ENCODE results near the gene GPR162.

GPR162 gene

DNA sequence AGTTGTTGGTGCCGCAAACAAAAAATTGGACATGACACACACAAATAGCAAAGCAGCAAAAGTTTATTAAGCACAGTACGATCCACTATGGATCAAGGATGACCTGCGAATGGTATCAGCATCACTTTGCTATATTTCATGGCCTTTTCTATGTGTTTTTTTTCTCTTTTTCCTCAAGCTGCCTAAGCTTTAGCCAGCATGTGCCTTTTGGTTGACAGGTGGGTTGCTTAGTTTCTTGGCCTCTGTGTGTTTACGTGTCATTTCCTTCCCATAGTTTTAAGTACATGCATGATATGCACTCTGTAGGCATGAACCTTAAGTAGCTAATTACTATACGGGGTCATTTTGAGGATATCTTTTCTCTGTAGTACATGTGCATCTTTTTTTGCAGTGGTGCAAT, 22.5 kb upstream of the GPR162 start:
- ATAC-seq (ENCODE audit: low read depth) (no peak), DNase-seq (ENCODE audit: low spot score in 2 of 2) (no peak)
- Mint-ChIP-seq H3K36me3 (no peaks in the 10 kb centered on the region), H3K4me1 (no peaks in the 10 kb centered on the region), H3K27me3 (peaks cover 8% of the 10 kb centered on the region), H3K9me3 (no peaks in the 10 kb centered on the region), H3K27ac (no peak overlapping the region), H3K4me3 (no peak overlapping the region)

DNA sequence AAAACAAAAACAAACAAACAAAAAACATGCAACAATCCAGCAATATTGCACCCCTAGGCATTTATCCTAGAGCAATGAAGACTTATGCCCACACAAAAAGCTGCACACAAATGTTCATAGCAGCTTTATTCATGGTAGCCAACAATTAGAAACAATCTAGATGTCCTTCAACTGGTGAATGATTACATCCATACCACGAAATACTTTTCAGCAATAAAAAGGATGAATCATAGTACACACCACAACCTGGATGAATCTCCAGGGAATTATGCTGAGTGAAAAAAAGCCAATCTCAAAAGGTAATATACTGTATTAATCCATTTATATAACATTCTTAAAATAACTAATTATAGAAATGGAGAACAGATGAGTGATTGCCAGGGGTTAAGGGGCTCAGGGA, 14.5 kb upstream of the GPR162 start:
- H3K4me3 Mint-ChIP-seq, result no peak overlapping the region

DNA sequence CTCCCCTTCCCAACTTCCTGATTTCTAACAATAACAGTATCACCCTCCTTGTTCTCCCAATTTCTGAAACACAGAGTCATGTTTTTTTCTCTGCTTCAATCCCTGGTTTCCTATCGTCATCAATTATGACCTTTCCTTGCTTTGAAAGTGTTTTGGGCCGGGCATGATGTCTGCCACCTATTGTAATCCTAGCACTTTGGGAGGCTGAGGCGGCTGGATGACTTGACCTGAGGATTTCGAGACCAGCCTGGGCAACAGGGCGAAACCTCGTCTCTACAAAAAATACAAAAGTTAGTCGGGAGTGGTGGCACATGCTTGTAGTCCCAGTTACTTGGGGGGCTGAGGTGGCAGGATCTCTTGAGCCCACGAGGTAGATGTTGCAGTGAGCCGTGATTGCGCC, 12.6 kb upstream of the GPR162 start:
- Mint-ChIP-seq H3K9me3 (no peaks in the 10 kb centered on the region), H3K27ac (no peak overlapping the region), H3K36me3 (no peaks in the 10 kb centered on the region), H3K27me3 (no peaks in the 10 kb centered on the region), H3K4me1 (peaks cover 13% of the 10 kb centered on the region), H3K4me3 (no peak overlapping the region)
- DNase-seq (ENCODE audit: low spot score in 2 of 2), result no peak
- no peak for ATAC-seq (ENCODE audit: low read depth)

More for the DNA sequence above, 14.5 kb upstream of the GPR162 start:
- H3K27me3 Mint-ChIP-seq, result no peaks in the 10 kb centered on the region
- H3K9me3 Mint-ChIP-seq, result no peaks in the 10 kb centered on the region
- DNase-seq (ENCODE audit: low spot score in 2 of 2) (no peak), ATAC-seq (ENCODE audit: low read depth) (no peak)
- no peaks in the 10 kb centered on the region for H3K36me3 Mint-ChIP-seq
- peaks cover 7% of the 10 kb centered on the region for H3K4me1 Mint-ChIP-seq
- no peak overlapping the region for H3K27ac Mint-ChIP-seq

DNA sequence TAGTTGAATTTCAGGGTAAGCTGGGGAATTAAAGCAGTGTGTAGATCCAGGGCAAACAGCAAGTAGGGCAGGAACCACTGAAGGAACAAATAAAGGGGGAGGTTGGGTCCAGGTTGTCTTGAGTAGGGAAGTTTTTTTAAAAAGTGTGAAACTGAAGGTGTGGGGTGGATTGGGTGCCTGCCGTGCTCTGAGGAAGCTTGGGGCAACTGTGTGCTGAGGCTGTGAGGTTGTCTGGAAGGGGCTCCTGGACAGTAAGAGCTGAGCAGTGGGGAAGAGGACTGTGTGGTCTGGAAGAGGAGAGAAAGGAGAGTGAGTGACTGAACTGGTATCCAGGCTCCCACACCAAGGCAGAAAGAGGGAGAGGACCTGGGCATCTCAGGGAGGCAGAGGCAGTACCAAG, 10.9 kb upstream of the GPR162 start:
- H3K27ac Mint-ChIP-seq, result no peak overlapping the region
- no peak for ATAC-seq (ENCODE audit: low read depth)

DNA sequence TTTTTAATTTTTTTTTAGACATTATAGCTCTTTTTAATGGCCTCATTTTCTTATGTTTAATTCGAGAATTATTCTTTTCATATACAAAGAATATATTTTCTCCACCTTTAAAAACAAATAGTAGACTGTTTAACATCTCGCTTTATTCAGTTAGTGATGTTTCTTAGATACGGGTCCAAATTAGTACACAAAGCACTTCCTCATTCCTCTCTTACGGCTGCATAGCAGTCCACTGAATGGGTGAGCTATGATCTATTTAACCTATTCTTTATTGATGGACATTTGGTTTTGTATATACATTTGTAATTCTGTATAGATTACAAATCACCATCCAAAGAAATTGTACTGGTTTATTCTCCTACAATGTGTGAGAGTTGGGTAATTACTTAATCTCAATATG, 8.3 kb upstream of the GPR162 start:
- ATAC-seq (ENCODE audit: low read depth) (no peak), DNase-seq (ENCODE audit: low spot score in 2 of 2) (no peak)
- Mint-ChIP-seq H3K27ac (no peak overlapping the region), H3K9me3 (no peaks in the 10 kb centered on the region), H3K36me3 (no peaks in the 10 kb centered on the region), H3K4me1 (peaks cover 17% of the 10 kb centered on the region), H3K4me3 (no peak overlapping the region), H3K27me3 (peaks cover 6% of the 10 kb centered on the region)

More for the DNA sequence above, 10.9 kb upstream of the GPR162 start:
- DNase-seq (ENCODE audit: low spot score in 2 of 2), result no peak
- Mint-ChIP-seq H3K4me3 (no peak overlapping the region), H3K4me1 (peaks cover 13% of the 10 kb centered on the region), H3K36me3 (no peaks in the 10 kb centered on the region), H3K9me3 (no peaks in the 10 kb centered on the region), H3K27me3 (peaks cover 1% of the 10 kb centered on the region)

DNA sequence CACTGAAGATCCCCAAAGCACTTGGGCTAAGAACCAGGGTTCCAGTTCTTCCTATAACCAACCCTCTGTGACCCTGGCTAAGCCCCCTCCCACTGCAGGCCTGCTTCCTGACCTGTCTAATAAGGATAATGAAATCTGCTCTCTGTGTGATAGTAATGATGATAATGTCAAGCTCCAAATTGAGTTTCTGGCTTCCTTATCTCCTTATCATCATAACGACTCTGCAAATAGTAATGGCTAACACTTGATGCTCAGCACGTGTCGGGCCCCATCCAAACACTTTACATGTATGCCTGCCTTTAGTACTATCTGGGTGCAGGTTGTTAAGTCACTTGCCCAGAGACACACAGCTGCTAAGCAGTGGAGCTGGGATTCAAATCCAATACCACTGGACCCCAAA, 5.0 kb upstream of the GPR162 start:
- DNase-seq (ENCODE audit: low spot score in 2 of 2) (no peak), ATAC-seq (ENCODE audit: low read depth) (no peak)
- Mint-ChIP-seq H3K27me3 (peaks cover 11% of the 10 kb centered on the region), H3K4me3 (no peak overlapping the region), H3K9me3 (no peaks in the 10 kb centered on the region), H3K36me3 (no peaks in the 10 kb centered on the region), H3K4me1 (peaks cover 16% of the 10 kb centered on the region), H3K27ac (no peak overlapping the region)

DNA sequence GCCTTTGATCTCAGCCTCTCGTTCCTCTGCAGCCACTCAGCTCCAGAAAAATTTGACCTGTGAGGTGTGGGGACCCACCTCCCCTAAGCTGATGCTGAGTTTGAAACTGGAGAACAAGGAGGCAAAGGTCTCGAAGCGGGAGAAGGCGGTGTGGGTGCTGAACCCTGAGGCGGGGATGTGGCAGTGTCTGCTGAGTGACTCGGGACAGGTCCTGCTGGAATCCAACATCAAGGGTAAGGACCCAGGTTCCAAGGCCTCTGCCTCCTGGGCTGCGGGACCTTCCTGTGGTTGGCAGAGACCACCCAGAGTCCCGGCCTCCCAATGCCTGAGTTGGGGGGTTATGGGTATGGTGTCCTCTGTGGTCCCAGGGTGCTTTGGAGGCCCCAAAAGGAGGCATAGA, 4.5 kb upstream of the GPR162 start:
- peaks cover 14% of the 10 kb centered on the region for H3K27me3 Mint-ChIP-seq
- ATAC-seq (ENCODE audit: low read depth) (no peak), DNase-seq (ENCODE audit: low spot score in 2 of 2) (no peak)
- peaks cover 18% of the 10 kb centered on the region for H3K4me1 Mint-ChIP-seq
- H3K36me3 Mint-ChIP-seq, result no peaks in the 10 kb centered on the region
- no peak overlapping the region for H3K4me3 Mint-ChIP-seq
- no peak overlapping the region for H3K27ac Mint-ChIP-seq
- H3K9me3 Mint-ChIP-seq, result no peaks in the 10 kb centered on the region

DNA sequence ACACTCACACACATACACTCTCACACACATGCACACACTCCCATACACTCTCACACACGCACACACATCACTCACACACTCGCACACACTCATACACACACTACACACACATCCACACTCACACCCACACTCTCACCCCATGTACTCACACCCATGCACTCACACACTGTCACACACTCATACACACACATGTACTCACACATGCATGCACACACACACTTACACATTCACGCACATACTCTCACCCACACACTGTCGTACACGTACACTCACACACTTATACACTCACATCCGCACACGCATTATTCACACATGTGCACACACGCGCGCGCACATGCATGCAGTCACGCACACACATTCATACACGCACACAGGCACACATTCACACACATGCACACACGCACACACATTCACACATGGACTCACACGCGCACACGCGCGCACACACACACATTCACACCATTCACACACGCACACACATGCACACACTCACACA, 3.9 kb upstream of the GPR162 start:
- Mint-ChIP-seq H3K27ac (no peak overlapping the region), H3K9me3 (no peaks in the 10 kb centered on the region), H3K27me3 (peaks cover 19% of the 10 kb centered on the region), H3K4me1 (peaks cover 13% of the 10 kb centered on the region), H3K4me3 (no peak overlapping the region), H3K36me3 (no peaks in the 10 kb centered on the region)
- DNase-seq (ENCODE audit: low spot score in 2 of 2) (no peak), ATAC-seq (ENCODE audit: low read depth) (no peak)

DNA sequence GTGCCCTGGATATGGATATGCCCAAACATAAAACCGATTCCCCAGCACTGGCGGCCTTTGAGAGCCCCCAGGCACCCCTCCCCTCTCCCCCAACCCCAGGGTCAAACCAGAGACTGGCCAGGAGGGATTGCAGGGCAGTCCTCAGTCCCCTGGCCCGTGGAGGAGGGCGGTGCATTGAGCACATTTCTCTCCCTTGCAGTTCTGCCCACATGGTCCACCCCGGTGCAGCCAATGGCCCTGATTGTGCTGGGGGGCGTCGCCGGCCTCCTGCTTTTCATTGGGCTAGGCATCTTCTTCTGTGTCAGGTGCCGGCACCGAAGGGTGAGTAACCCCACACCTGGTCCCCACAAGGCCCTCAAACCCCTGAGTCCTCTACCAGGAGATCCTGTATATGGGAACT, 3.4 kb upstream of the GPR162 start:
- Mint-ChIP-seq H3K9me3 (no peaks in the 10 kb centered on the region), H3K36me3 (no peaks in the 10 kb centered on the region), H3K4me3 (no peak overlapping the region), H3K27me3 (peaks cover 23% of the 10 kb centered on the region), H3K4me1 (peaks cover 13% of the 10 kb centered on the region), H3K27ac (no peak overlapping the region)
- DNase-seq (ENCODE audit: low spot score in 2 of 2), result no peak
- ATAC-seq (ENCODE audit: low read depth), result no peak

DNA sequence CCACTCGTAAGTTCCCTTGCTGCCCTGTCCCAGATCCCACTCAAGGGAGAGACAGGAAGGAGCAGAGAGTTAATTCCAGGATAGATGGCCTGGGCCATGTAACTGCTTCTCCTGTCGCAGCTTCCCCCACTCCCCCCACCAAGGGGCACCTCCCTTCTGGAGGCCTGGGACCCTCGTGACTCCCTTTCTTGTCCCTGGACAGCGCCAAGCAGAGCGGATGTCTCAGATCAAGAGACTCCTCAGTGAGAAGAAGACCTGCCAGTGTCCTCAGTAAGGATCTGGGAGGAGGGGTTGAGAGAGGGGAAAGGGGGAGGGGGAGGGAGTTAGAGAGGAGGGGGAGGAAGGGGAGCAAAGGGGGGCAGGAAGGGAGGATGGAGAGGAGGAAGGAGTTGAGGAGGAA, 3.0 kb upstream of the GPR162 start:
- Mint-ChIP-seq H3K9me3 (no peaks in the 10 kb centered on the region), H3K27ac (no peak overlapping the region), H3K4me3 (no peak overlapping the region), H3K36me3 (no peaks in the 10 kb centered on the region), H3K27me3 (peaks cover 23% of the 10 kb centered on the region), H3K4me1 (peaks cover 13% of the 10 kb centered on the region)
- ATAC-seq (ENCODE audit: low read depth), result no peak
- no peak for DNase-seq (ENCODE audit: low spot score in 2 of 2)

DNA sequence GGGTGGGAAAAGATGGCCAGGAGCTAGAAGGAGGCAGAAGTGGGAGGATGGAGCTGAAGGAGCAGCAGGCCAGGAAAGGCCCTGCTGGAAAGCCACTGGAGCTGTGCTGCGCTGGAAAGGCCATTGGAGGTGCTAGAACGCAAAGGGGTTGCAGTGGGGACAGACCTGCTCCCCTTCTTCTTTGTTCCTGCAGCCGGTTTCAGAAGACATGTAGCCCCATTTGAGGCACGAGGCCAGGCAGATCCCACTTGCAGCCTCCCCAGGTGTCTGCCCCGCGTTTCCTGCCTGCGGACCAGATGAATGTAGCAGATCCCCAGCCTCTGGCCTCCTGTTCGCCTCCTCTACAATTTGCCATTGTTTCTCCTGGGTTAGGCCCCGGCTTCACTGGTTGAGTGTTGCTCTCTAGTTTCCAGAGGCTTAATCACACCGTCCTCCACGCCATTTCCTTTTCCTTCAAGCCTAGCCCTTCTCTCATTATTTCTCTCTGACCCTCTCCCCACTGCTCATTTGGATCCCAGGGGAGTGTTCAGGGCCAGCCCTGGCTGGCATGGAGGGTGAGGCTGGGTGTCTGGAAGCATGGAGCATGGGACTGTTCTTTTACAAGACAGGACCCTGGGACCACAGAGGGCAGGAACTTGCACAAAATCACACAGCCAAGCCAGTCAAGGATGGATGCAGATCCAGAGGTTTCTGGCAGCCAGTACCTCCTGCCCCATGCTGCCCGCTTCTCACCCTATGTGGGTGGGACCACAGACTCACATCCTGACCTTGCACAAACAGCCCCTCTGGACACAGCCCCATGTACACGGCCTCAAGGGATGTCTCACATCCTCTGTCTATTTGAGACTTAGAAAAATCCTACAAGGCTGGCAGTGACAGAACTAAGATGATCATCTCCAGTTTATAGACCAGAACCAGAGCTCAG, 2.3 kb upstream of the GPR162 start:
- ATAC-seq (ENCODE audit: low read depth) (no peak), DNase-seq (ENCODE audit: low spot score in 2 of 2) (no peak)
- no peak overlapping the region for H3K27ac Mint-ChIP-seq
- no peak overlapping the region for H3K4me3 Mint-ChIP-seq
- H3K4me1 Mint-ChIP-seq, result peaks cover 13% of the 10 kb centered on the region
- H3K27me3 Mint-ChIP-seq, result peaks cover 28% of the 10 kb centered on the region
- no peaks in the 10 kb centered on the region for H3K36me3 Mint-ChIP-seq
- no peaks in the 10 kb centered on the region for H3K9me3 Mint-ChIP-seq

DNA sequence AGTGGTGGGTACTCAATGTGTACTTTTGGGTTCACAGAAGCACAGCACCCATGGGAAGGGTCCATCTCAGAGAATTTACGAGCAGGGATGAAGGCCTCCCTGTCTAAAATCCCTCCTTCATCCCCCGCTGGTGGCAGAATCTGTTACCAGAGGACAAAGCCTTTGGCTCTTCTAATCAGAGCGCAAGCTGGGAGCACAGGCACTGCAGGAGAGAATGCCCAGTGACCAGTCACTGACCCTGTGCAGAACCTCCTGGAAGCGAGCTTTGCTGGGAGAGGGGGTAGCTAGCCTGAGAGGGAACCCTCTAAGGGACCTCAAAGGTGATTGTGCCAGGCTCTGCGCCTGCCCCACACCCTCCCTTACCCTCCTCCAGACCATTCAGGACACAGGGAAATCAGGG, 1.5 kb upstream of the GPR162 start:
- ATAC-seq (ENCODE audit: low read depth), result no peak
- peaks cover 33% of the 10 kb centered on the region for H3K27me3 Mint-ChIP-seq
- no peaks in the 10 kb centered on the region for H3K9me3 Mint-ChIP-seq
- no peak overlapping the region for H3K27ac Mint-ChIP-seq
- no peaks in the 10 kb centered on the region for H3K36me3 Mint-ChIP-seq
- no peak for DNase-seq (ENCODE audit: low spot score in 2 of 2)
- H3K4me3 Mint-ChIP-seq, result no peak overlapping the region
- peaks cover 19% of the 10 kb centered on the region for H3K4me1 Mint-ChIP-seq

DNA sequence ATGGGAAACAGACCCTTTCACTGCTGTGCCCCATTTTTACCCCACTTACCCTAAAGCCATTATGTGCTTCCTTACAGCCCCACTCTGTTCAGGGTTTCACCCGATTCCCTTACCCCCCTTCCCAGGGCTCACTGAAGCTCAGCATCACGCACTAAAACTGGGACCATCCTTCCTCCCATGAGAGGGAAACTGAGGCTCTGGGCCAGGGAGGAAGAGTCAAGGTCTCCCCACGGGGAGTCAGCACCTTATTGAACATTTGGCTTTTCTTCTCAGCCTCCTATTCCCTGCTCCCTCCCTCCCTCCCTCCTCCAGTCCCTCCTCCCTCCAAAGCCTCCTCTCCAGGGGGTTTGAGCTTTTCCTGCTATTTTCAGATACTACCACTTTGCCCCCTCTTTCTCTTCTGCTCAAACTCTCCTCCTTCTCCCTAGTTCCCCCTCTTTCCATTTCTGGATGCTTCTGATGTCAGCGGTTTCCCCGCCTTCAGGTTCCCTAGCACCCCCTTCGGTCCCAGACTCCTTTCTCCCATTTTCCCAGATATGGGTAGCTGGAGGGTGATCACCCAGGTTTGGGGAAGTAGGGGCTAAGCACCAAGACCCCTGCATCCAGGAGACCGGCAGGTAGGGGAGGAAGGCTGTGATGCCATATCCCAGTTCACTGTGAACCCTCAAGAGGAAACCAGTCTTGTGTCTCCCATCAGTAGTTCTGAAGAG, 960 bp downstream of the GPR162 start:
- Mint-ChIP-seq H3K9me3 (no peaks in the 10 kb centered on the region), H3K36me3 (no peaks in the 10 kb centered on the region), H3K27me3 (peaks cover 47% of the 10 kb centered on the region), H3K4me3 (peak overlapping the region; percentile 47), H3K27ac (no peak overlapping the region), H3K4me1 (peaks cover 28% of the 10 kb centered on the region)
- ATAC-seq (ENCODE audit: low read depth) (no peak), DNase-seq (ENCODE audit: low spot score in 2 of 2) (no peak)

DNA sequence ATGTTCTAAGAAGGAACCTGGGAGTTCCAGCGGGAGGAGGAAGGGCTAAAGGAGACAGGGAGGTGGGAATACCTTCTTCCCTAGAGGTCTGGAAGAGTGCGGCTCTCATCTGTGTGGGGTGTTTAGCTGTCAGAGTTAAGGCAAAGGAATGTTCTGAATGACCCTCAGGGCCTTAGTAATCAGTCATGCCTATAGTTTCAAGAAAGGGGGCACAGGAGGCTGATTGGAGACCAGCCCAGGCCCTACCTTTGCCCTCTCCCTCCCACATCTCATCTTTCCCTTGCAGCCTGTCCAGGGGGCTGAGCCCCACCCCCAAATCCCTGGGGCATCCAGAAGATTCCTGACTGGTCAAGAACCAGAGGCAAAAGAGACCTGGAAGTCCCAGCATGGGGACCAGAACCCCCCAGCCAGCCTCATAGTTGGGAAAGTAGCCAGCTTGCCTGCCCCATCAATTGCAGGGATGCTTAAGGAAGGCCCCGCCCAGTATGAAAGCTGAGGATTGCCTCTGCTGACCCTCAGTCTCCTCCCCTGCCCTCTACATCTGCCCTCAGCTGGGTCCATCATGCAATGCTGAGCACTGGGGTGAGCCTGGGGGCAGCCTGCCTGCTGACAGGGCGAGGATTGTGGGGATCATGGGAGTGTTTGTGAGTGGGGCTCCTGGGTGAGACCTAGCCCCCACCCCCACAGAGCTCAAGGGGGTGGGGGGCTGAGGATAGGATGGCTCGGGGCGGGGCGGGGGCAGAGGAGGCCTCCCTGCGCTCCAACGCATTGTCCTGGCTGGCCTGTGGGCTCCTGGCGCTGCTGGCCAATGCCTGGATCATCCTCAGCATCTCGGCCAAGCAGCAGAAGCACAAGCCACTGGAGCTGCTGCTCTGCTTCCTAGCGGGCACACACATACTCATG, 1.8 kb downstream of the GPR162 start:
- Mint-ChIP-seq H3K36me3 (no peaks in the 10 kb centered on the region), H3K27ac (no peak overlapping the region), H3K27me3 (peaks cover 47% of the 10 kb centered on the region), H3K4me1 (peaks cover 29% of the 10 kb centered on the region), H3K9me3 (no peaks in the 10 kb centered on the region), H3K4me3 (no peak overlapping the region)
- DNase-seq (ENCODE audit: low spot score in 2 of 2) (no peak), ATAC-seq (ENCODE audit: low read depth) (no peak)
